WERI-Rb-1 (cell line): Measurements from ENCODE around the gene CDIPT.
A peak's percentile ranks its signal among the peaks of the same experiment; 100 is the strongest.

Source experiments
- DNase-seq: peaks from one replicate; pipeline ENCODE4 v3.0.0-alpha.2; 2020
- H3K27ac ChIP-seq: fragments of 250-450 bp; sonication (Bioruptor Pico); 2 replicates; pipeline ENCODE4 v1.5.1; 2020; ENCODE audit warnings: mild to moderate bottlenecking, moderate library complexity
- H3K27me3 ChIP-seq: fragments of 250-450 bp; sonication (Bioruptor Pico); 2 replicates; pipeline ENCODE4 v1.5.1; 2021; ENCODE audit warnings: mild to moderate bottlenecking, low read depth, moderate library complexity; ENCODE audit not compliant: insufficient read depth, severe bottlenecking
- H3K36me3 ChIP-seq: fragments of 250-450 bp; sonication (Bioruptor Pico); 2 replicates; pipeline ENCODE4 v1.5.1; 2020; ENCODE audit warnings: mild to moderate bottlenecking, moderate library complexity
- H3K4me3 ChIP-seq: 2 replicates; pipeline ENCODE4 v1.5.1; 2011; ENCODE audit warnings: low read depth, mild to moderate bottlenecking, control low read depth, low read length
- H3K9me3 ChIP-seq: fragments of 250-450 bp; sonication (Bioruptor Pico); 2 replicates; pipeline ENCODE4 v1.5.1; 2021; ENCODE audit warnings: mild to moderate bottlenecking, moderate library complexity; ENCODE audit not compliant: severe bottlenecking
- TF ChIP-seq, protein P1 (sequence below): IDR thresholded peaks from 2 replicates; pipeline ENCODE4 v1.5.1; 2011; ENCODE audit warnings: low read depth, mild to moderate bottlenecking, control low read depth, inconsistent platforms, low read length

CDIPT gene

DNA sequence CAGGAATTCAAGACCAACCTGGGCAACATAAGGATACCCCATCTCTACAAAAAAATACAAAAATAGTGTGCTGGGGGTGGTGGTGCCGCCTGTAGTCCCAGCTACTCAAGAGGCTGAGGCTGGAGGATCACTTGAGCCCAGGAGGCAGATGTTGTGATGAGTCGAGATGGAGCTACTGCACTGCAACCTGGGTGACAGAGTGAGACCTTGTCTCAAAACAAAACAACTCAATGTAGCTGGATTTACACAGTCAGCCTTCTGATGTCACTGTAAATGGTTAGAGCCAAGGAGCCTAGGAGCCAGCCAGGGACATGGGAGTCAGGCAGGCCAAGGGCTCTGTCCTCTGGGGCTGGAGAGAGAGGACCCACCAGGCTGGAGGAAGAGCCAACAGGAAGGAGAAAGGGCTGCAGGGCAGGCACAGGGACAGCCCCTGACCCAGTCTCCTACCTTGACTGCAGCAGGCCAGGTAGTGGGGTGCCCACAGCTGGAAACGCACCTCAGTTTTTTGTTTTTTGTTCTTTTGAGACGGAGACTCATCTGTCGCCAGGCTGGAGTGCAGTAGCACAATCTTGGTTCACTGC, 8.4 kb downstream of the CDIPT start:
- no peaks in the 10 kb centered on the region for H3K27me3 ChIP-seq
- no peak overlapping the region for H3K4me3 ChIP-seq
- DNase-seq = no peak
- TF ChIP-seq, protein P1, sequence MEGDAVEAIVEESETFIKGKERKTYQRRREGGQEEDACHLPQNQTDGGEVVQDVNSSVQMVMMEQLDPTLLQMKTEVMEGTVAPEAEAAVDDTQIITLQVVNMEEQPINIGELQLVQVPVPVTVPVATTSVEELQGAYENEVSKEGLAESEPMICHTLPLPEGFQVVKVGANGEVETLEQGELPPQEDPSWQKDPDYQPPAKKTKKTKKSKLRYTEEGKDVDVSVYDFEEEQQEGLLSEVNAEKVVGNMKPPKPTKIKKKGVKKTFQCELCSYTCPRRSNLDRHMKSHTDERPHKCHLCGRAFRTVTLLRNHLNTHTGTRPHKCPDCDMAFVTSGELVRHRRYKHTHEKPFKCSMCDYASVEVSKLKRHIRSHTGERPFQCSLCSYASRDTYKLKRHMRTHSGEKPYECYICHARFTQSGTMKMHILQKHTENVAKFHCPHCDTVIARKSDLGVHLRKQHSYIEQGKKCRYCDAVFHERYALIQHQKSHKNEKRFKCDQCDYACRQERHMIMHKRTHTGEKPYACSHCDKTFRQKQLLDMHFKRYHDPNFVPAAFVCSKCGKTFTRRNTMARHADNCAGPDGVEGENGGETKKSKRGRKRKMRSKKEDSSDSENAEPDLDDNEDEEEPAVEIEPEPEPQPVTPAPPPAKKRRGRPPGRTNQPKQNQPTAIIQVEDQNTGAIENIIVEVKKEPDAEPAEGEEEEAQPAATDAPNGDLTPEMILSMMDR = no peak
- peaks cover 9% of the 10 kb centered on the region for H3K36me3 ChIP-seq
- no peaks in the 10 kb centered on the region for H3K9me3 ChIP-seq
- H3K27ac ChIP-seq = no peak overlapping the region

DNA sequence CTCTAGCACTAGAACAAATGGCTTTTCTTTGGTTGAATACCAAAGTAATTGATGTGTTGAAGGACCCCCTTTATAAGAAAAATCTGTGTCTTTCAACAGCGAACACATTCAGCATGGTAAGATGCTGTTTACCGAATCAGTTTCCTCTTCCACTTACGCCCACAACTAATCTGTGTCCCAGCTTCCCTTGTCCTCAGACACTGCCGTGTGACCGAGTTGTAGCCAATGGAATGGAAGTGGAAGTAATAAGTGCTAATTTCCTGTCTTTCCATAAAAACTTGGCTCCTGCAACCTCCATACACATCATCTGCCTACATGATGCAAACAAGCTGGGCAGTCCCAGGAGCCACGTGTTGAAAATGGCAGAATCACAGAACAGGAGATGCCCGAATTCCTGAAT, 10.4 kb downstream of the CDIPT start:
- TF ChIP-seq, protein P1 = no peak
- Histone ChIP-seq H3K4me3 (no peak overlapping the region), H3K27me3 (no peaks in the 10 kb centered on the region), H3K36me3 (no peaks in the 10 kb centered on the region), H3K27ac (no peak overlapping the region), H3K9me3 (no peaks in the 10 kb centered on the region)
- DNase-seq = no peak

DNA sequence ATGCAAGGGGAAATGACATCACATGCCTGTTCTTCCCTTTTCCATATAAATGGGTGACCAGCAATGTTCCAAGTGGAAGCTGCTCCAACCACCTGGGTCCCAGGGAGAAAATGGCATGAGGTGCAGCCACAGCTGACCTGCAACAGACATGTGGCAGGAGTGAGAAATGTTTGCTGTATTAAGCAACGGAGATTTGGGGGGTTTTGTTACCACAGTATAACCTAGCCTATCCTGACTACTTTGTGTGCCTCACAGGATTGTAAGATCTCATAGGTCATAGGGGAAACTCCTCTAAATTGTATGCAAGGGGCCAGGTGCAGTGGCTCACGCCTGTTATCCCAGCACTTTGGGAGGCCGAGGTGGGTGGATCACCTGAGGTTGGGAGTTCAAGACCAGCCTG, 12.0 kb downstream of the CDIPT start:
- Histone ChIP-seq H3K27ac (no peak overlapping the region), H3K27me3 (no peaks in the 10 kb centered on the region), H3K36me3 (no peaks in the 10 kb centered on the region), H3K4me3 (no peak overlapping the region), H3K9me3 (no peaks in the 10 kb centered on the region)
- TF ChIP-seq, protein P1 = no peak
- no peak for DNase-seq

DNA sequence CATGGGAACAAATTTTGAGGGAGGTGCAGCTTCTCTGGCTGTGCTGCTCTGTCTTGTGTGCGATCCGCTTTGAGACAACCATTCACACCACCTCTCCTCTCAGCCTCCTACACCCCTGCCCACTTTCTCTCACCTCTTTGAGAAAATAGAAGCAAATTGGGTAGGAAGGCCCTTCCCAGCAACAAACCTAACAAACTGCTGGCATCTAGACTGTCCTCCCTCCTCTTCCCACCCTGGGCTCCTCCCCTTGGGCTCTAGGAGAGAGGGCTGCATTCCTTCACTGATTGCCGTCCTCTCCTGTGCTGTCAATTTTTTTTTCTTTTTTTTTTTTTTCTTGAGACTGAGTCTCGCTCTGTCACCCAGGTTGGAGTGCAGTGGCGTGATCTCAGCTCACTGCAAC, 13.5 kb downstream of the CDIPT start:
- DNase-seq = no peak
- Histone ChIP-seq H3K27ac (no peak overlapping the region), H3K27me3 (no peaks in the 10 kb centered on the region), H3K9me3 (no peaks in the 10 kb centered on the region), H3K36me3 (no peaks in the 10 kb centered on the region), H3K4me3 (no peak overlapping the region)
- TF ChIP-seq, protein P1 = no peak

DNA sequence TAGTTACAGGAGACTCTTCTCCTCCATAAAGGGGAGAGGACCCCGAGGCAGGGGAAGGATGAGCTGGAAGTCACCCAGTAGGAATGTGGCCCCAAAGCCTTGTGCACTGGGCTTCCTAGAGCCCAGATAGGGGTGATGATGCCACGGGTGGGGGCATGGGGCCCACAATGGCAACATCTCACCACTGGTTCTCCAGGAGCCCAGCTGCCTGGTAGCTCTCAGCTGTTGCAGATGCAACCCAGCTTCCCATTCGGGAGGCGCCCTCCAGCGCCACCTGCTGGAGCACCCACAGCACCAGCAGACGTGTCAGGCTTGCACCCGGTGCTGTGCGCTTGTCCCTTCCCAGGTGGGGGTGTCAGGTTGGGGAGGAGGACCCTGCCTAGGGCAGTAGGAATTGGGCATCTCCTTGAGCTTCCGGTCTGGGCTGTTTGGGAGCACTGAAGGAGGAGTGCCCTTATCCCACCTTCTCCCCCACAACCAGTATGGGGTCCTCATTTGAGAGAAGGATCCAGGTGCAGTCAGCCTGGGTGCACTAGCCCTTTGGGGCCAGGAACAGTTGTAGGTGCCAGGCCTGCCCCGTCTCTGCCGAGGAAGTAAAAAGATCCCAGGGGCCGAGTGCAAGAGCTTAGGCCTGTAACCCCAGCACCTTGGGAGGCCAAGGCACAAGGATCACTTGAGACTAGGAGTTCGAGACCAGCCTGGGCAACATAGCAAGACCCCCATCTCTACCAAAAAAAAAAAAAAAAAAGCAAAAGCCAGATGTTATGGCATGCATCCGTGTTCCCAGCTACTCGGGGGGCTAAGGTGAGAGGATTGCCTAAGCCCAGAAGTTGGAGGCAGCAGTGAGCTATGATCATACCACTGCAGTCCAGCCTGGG, 14.4 kb downstream of the CDIPT start:
- no peak overlapping the region for H3K4me3 ChIP-seq
- no peak overlapping the region for H3K27ac ChIP-seq
- no peaks in the 10 kb centered on the region for H3K27me3 ChIP-seq
- DNase-seq = peak; percentile 85
- H3K9me3 ChIP-seq = no peaks in the 10 kb centered on the region
- H3K36me3 ChIP-seq = no peaks in the 10 kb centered on the region
- TF ChIP-seq, protein P1 = peak; percentile 99

DNA sequence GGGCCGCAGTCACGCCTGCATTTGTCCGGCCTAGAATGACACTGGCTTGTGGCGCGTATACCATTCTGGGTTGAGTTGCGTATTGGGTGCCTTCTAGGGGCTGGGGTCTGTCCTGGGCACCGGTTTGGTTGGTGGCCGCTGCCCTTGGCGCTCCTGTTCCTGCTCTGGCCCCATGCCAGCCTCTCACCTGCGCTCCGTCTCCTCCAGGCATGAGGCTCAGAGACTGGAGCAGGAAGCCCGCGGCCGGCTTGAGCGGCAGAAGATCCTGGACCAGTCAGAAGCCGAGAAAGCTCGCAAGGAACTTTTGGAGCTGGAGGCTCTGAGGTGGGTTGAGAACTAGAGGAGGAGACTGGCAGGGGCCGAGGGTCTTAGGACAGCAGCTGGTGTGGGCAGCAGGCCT, 17.4 kb downstream of the CDIPT start:
- H3K36me3 ChIP-seq = no peaks in the 10 kb centered on the region
- no peak overlapping the region for H3K4me3 ChIP-seq
- H3K27me3 ChIP-seq = no peaks in the 10 kb centered on the region
- no peak overlapping the region for H3K27ac ChIP-seq
- DNase-seq = no peak
- no peaks in the 10 kb centered on the region for H3K9me3 ChIP-seq
- TF ChIP-seq, protein P1 = no peak
